Colonic mucosa (tissue), 4 donors: ENCODE results near the gene ATG4C. TPM values are rescaled to one million over a fixed set of nuclear protein-coding genes. Genes with fewer than 3 reads are reported as not detected.

Experiments
- DNase-seq: peaks from one replicate; pipeline ENCODE4 v3.0.0-alpha.2; 2020
- H3K27ac ChIP-seq: fragments of 200-600 bp; one replicate; pipeline ENCODE4 v1.8.0; 2021
- H3K27me3 ChIP-seq: fragments of 200-600 bp; one replicate; pipeline ENCODE4 v1.8.0; 2021
- H3K36me3 ChIP-seq: fragments of 200-600 bp; one replicate; pipeline ENCODE4 v1.8.0; 2021
- H3K4me1 ChIP-seq: fragments of 200-600 bp; one replicate; pipeline ENCODE4 v1.8.0; 2021; ENCODE audit warnings: mild to moderate bottlenecking
- H3K4me3 ChIP-seq: fragments of 200-600 bp; one replicate; pipeline ENCODE4 v1.8.0; 2021
- H3K9ac ChIP-seq, 2 donors: one replicate each; pipeline ENCODE4 v1.7.0; 2013; ENCODE audit warnings: control low read depth in 2 of 2, low read depth in 2 of 2, low read length in 2 of 2
- H3K9me3 ChIP-seq: fragments of 200-600 bp; one replicate; pipeline ENCODE4 v1.8.0; 2021
- CTCF ChIP-seq: fragments of 200-600 bp; IDR thresholded peaks from one replicate; pipeline ENCODE4 v1.8.0; 2022; ENCODE audit warnings: antibody characterized with exemption, mild to moderate bottlenecking
- intact Hi-C: fragments of 100-400 bp; cut with DNase I; formaldehyde crosslinking; loops from one replicate; pipeline ENCODE4 v1.14.1; 2022
- total RNA-seq, 2 donors: library from RNA; stranded (reverse); fragmentation: NEBNext Ultra II Directional in 1 of 2; extraction: Animal tissue kit (Norgen Biotek cat#: 25700) in 1 of 2; gene quantifications; one replicate each; pipeline ENCODE4 v1.2.1, GENCODE V29; 2021
- donor health status: healthy.
- donor health status: DM: no; HTN: no; CAD: no.
- donor health status: DM: no; HTN: no; CAD: no.

Gene ATG4C
- total RNA-seq, 2 donors from 2014 or later = 9.5 to 12.4 TPM

- no peak overlapping the region for H3K9ac ChIP-seq
- no peaks in the 10 kb centered on the region for H3K9me3 ChIP-seq
- no peak overlapping the region for H3K27ac ChIP-seq
- intact Hi-C loops = no loop called here
- H3K27me3 ChIP-seq = no peaks in the 10 kb centered on the region
- no peaks in the 10 kb centered on the region for H3K4me1 ChIP-seq
- no peak for TF ChIP-seq CTCF
- no peak overlapping the region for H3K4me3 ChIP-seq
- H3K36me3 ChIP-seq = no peaks in the 10 kb centered on the region
- DNase-seq = no peak
Measured at GRCh38 chr1:62875676-62876075, 91.7 kb downstream of the ATG4C start.

- intact Hi-C loops = no loop called here
- DNase-seq = no peak
- H3K27me3 ChIP-seq = no peaks in the 10 kb centered on the region
Measured at GRCh38 chr1:62876535-62876934, 92.6 kb downstream of the ATG4C start.

GRCh38 chr1:62877579-62877978 lies 93.6 kb downstream of the ATG4C start:
- intact Hi-C loops = no loop called here
- Histone ChIP-seq H3K9ac (no peak overlapping the region), H3K4me3 (no peak overlapping the region), H3K36me3 (no peaks in the 10 kb centered on the region), H3K9me3 (no peaks in the 10 kb centered on the region), H3K4me1 (no peaks in the 10 kb centered on the region), H3K27me3 (no peaks in the 10 kb centered on the region), H3K27ac (no peak overlapping the region)
- no peak for DNase-seq
- TF ChIP-seq CTCF = no peak

More at GRCh38 chr1:62876535-62876934, 92.6 kb downstream of the ATG4C start:
- Histone ChIP-seq H3K9ac (no peak overlapping the region), H3K36me3 (no peaks in the 10 kb centered on the region), H3K4me1 (no peaks in the 10 kb centered on the region), H3K27ac (no peak overlapping the region), H3K4me3 (no peak overlapping the region), H3K9me3 (no peaks in the 10 kb centered on the region)
- no peak for TF ChIP-seq CTCF

- TF ChIP-seq CTCF = no peak
- no peaks in the 10 kb centered on the region for H3K27me3 ChIP-seq
- no peak for DNase-seq
- H3K4me3 ChIP-seq = no peak overlapping the region
- H3K27ac ChIP-seq = no peak overlapping the region
- no peak overlapping the region for H3K9ac ChIP-seq
- intact Hi-C loops = no loop called here
- no peaks in the 10 kb centered on the region for H3K9me3 ChIP-seq
- no peaks in the 10 kb centered on the region for H3K4me1 ChIP-seq
- H3K36me3 ChIP-seq = no peaks in the 10 kb centered on the region
Measured at GRCh38 chr1:62879962-62880361, 96.0 kb downstream of the ATG4C start.

- Histone ChIP-seq H3K27me3 (no peaks in the 10 kb centered on the region), H3K4me1 (no peaks in the 10 kb centered on the region), H3K4me3 (no peak overlapping the region), H3K9me3 (no peaks in the 10 kb centered on the region), H3K27ac (no peak overlapping the region), H3K9ac (no peak overlapping the region), H3K36me3 (no peaks in the 10 kb centered on the region)
- no peak for DNase-seq
- intact Hi-C loops = no loop called here
- TF ChIP-seq CTCF = no peak
Measured at GRCh38 chr1:62882201-62883104, 98.5 kb downstream of the ATG4C start.
